GM10847 (cell line): Measurements from ENCODE around the gene FBXO3.

Experiments used
- POLR2A ChIP-seq: IDR thresholded peaks from 2 replicates; pipeline ENCODE4 v1.6.1; 2011; ENCODE audit not compliant: insufficient read length; ENCODE audit errors: extremely low read depth

Gene FBXO3

GRCh38 chr11:33775467-33775807 is 1.1 kb upstream of the FBXO3 start:
- TF ChIP-seq POLR2A, result no peak

GRCh38 chr11:33774736-33775466 is 581 bp upstream of the FBXO3 start:
- TF ChIP-seq POLR2A, result no peak

DNA sequence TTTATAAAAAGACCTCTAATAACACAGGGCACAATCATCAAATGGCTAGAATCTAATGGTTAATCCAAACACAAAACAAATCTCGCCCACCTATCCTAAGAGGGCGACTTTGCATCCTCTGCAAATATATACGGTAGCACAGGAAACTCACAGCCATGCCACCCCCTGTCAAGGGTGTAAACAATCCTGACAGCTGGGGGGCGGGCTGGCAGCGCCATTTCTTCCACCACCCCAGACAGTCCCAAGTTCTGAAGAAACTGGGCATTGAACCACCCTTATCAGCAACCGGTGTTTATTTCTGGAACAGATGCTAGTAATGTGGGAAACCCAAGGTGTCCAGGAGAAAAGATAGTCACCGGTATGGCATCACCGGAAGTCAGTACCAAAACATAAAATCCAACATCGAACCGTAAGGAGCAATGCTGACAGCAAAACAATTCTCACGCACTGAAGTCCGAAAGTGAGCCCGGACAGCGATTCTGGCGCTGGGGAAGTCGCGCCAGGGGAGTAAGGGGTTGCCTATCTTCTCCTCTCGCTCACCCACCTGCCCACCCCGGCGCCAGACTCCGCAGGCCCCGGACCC is 825 bp downstream of the FBXO3 start:
- no peak for TF ChIP-seq POLR2A

DNA sequence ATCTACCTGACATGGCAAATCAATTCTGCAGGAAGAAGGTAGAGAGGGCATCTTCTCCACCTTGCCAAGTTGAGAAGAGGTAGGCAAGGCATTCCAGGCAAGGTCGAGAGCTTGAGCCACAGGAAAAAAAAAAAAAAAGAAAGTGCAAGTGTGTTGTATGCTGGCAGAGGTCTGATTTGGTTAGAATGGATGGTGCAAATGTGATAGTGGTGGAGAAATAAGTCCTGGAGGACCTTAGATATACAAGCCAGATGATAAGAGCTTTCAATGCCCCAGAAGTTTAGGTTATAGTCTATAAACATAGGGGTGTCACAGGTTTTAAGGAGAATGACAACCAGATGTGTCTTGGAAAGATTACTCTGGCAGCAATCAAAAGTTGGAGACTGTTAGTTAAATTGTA is 1.4 kb downstream of the FBXO3 start:
- no peak for TF ChIP-seq POLR2A

DNA sequence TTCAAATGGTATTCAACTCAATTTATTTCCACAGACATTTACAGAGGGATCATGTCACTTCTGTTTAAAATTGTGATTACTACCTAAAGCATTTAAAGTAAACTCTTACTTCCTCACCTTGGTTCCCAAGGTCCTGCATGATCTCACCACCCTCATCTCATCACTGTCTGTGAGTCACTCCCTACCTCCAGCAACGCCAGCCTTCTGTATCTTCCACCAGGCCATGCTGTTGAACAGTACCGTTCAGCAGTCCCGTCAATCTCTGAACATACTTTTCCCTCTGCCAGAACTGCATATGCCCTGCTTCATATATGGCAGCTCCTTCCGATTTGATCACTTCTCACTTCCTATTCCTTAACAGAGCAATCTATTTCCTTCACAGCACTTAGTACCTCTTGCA is 2.0 kb downstream of the FBXO3 start:
- no peak for TF ChIP-seq POLR2A

GRCh38 chr11:33770236-33770635 is 4.1 kb downstream of the FBXO3 start:
- no peak for TF ChIP-seq POLR2A

GRCh38 chr11:33769542-33769941 is 4.8 kb downstream of the FBXO3 start:
- TF ChIP-seq POLR2A, result no peak

- TF ChIP-seq POLR2A, result no peak
These were observed 6.7 kb downstream of the FBXO3 start for GRCh38 chr11:33767624-33768023.

- TF ChIP-seq POLR2A, result no peak
These were observed 8.2 kb downstream of the FBXO3 start for GRCh38 chr11:33766085-33766484.

DNA sequence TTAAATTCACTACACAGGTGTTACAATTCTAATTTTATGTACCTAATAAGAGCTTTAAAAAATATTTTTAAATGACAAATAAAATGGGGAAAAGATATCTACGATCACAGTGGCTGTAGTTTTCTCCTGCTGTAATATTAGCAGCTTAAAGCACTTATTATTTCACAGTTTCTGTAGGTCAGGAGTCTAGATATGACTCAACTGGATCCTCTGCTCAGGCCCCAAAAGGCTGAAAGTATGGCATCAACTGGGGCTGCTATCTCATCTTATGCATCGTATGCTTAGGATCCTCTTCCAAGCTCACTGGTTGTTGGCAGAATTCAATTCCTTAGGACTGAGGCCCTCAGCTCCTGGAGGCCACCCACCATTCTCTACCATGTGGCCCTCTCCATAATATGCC is 12.8 kb downstream of the FBXO3 start:
- no peak for TF ChIP-seq POLR2A

DNA sequence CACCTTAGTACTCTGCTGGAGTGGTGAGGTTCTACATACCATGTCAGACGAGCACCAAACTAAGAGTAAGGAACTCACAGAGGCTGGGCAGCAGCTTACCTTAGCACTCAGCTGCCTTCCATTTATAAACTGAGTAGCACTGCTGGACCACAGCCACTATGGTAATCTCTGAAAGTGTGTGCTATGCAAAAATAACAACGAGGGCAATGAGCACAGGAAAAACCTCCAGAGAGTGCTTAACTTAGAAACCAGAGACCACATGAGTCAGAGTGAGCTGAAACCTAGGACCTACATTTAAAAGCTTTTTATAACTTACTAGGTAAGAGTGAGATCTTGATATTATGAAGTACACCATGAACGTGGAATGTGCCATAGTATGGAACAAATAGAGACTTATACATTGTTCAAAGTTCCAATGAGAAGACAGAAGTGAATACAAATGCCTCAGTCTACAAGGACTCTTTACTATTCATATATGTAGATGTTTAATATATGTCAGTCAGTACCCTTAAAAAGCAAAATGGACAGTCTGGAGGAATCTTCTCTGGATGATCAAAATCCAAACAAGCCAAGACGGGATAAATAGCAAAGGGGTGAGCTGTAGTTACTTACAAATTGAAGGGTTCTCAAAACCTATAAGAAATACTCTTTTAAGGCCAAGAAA is 20.9 kb downstream of the FBXO3 start:
- TF ChIP-seq POLR2A, result no peak

- TF ChIP-seq POLR2A, result no peak
These were observed 22.4 kb downstream of the FBXO3 start for GRCh38 chr11:33751878-33752277.

- TF ChIP-seq POLR2A, result no peak
These were observed 26.3 kb downstream of the FBXO3 start for GRCh38 chr11:33747979-33748378.

DNA sequence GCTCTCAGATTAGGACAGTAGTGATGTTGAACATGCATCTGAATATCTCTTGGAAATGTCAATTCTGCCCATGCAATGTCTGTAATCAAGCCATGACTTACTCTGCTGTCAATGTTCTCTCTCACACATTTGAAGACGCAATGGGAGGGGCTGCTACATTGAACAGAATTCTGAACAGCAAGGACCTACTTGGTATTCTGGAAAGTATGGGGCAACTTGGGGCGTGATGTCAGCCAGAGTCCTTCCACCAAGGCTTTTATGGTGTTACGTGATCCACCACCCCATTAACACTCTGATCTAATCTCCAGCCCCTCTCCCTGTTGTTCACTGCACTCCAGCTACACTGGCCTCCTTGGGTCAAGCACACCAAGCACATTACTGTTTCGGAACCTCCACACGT is 31.0 kb downstream of the FBXO3 start:
- no peak for TF ChIP-seq POLR2A

GRCh38 chr11:33742249-33742851 is 32.0 kb downstream of the FBXO3 start:
- TF ChIP-seq POLR2A, result no peak

DNA sequence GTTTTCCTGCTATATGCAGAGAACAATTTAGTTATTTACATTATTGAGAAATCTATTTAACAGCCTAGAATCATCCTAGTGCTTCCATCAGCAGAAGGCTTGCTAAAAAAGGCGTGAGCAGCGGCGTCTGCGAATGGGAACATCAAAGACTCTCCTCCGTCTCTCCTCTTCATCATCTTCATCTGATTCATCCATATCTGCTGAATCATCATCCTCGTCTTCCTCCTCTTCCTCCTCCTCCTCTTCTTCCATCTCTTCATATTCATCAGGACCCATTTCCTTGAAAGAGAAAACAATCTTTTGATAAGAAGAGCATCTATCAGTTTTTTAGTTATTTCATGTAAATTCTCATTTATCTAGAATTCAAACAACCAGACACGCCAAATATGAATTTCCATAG is 32.5 kb downstream of the FBXO3 start:
- no peak for TF ChIP-seq POLR2A
